Measurements from ENCODE around the gene GTF2IRD1. TPM values are rescaled to one million over a fixed set of nuclear protein-coding genes. Genes with fewer than 3 reads are reported as not detected.

Gene GTF2IRD1, protein sequence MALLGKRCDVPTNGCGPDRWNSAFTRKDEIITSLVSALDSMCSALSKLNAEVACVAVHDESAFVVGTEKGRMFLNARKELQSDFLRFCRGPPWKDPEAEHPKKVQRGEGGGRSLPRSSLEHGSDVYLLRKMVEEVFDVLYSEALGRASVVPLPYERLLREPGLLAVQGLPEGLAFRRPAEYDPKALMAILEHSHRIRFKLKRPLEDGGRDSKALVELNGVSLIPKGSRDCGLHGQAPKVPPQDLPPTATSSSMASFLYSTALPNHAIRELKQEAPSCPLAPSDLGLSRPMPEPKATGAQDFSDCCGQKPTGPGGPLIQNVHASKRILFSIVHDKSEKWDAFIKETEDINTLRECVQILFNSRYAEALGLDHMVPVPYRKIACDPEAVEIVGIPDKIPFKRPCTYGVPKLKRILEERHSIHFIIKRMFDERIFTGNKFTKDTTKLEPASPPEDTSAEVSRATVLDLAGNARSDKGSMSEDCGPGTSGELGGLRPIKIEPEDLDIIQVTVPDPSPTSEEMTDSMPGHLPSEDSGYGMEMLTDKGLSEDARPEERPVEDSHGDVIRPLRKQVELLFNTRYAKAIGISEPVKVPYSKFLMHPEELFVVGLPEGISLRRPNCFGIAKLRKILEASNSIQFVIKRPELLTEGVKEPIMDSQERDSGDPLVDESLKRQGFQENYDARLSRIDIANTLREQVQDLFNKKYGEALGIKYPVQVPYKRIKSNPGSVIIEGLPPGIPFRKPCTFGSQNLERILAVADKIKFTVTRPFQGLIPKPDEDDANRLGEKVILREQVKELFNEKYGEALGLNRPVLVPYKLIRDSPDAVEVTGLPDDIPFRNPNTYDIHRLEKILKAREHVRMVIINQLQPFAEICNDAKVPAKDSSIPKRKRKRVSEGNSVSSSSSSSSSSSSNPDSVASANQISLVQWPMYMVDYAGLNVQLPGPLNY
- total RNA-seq: 0.67 and 1.6 TPM in 2 replicates

DNA sequence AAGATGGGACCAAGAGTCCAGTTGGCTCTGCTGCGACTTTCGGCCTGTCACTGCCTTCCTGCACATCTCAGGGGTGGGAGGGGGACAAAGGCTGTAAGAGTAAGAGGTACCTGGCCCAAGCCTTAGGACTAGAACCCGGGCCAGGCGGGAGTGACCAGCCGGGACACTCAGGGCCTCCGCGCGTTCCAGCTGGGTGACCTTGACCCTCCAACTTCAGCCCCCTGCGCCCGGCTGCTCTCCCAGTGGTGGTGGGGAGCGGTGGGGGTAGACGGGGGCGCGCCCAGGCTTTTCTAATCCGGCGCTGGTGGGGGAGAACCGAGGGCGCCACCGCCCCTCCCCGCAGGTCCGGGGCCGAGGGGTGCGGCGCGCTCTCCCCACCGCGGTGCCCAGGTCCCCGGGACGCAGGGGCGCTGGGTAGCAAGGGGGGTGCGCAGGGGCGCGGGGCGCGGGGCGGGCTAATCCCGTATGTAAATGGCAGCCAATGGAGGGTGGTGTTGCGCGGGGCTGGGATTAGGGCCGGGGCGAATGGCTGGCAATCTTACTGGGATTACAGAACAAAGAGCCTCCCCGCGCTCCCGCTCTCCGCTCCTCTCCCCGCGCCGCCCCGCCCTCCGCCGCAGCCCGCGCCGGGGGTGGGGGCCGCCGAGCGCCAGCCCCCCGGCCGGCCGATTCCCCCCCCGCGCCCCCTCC lies at the start of gene GTF2IRD1:
TSS of gene GTF2IRD1 (plus strand) at position 585 of the 690 bp plus-strand sequence. CDS start 54,175 bp downstream, outside the sequence.
- ATAC-seq (ENCODE audit: low read depth) (peak; percentile 44), DNase-seq (peak; percentile 23)
- TF ChIP-seq, protein P1, sequence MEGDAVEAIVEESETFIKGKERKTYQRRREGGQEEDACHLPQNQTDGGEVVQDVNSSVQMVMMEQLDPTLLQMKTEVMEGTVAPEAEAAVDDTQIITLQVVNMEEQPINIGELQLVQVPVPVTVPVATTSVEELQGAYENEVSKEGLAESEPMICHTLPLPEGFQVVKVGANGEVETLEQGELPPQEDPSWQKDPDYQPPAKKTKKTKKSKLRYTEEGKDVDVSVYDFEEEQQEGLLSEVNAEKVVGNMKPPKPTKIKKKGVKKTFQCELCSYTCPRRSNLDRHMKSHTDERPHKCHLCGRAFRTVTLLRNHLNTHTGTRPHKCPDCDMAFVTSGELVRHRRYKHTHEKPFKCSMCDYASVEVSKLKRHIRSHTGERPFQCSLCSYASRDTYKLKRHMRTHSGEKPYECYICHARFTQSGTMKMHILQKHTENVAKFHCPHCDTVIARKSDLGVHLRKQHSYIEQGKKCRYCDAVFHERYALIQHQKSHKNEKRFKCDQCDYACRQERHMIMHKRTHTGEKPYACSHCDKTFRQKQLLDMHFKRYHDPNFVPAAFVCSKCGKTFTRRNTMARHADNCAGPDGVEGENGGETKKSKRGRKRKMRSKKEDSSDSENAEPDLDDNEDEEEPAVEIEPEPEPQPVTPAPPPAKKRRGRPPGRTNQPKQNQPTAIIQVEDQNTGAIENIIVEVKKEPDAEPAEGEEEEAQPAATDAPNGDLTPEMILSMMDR (IDR thresholded peaks at IDR 0.05): no peak
- peaks cover 6% of the 10 kb centered on the region for H3K27me3 Mint-ChIP-seq
- POLR2A ChIA-PET: no interaction called here
- no peaks in the 10 kb centered on the region for H3K9me3 Mint-ChIP-seq
- H3K27ac Mint-ChIP-seq: peak within 1 kb of the TSS; percentile 43
- H3K36me3 Mint-ChIP-seq (ENCODE audit: low read depth): no peaks in the 10 kb centered on the region
- CTCF ChIA-PET: no interaction called here
- H3K4me1 Mint-ChIP-seq: peaks cover 16% of the 10 kb centered on the region
- H3K4me3 Mint-ChIP-seq: peak within 1 kb of the TSS; percentile 58
- intact Hi-C loops (cut with micrococcal nuclease): loop anchor here (2.0 to 5.0 kb wide), 2 partner anchors 205 to 259 kb away; no protein-coding TSS in a partner anchor

DNA sequence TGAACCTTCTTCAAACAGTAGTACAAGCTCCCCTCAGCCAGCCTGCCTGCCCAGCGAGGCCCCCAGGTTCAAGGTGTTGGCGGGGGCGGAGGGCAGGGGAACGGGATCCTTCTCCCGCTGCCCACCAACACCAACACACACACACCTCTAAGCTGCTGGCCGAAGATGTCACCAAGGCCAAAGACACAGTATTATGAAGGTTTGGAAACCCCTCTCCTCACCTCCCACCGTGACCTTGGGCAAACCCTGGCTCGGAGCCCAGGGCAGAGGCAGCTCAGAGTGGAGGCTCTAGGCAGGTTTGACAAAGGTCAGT lies 49.4 kb upstream of the GTF2IRD1 start:
- ChIA-PET POLR2A (no interaction called here), CTCF (interaction anchor here (0.6 to 1.4 kb wide), 2 partner anchors 198 to 336 kb away, joined by 3 to 5 read pairs; no protein-coding TSS in a partner anchor)
- Mint-ChIP-seq H3K36me3 (ENCODE audit: low read depth) (peaks cover 33% of the 10 kb centered on the region), H3K27ac (no peak overlapping the region), H3K9me3 (no peaks in the 10 kb centered on the region), H3K4me3 (no peak overlapping the region), H3K27me3 (no peaks in the 10 kb centered on the region), H3K4me1 (no peaks in the 10 kb centered on the region)
- no peak for ATAC-seq (ENCODE audit: low read depth)
- TF ChIP-seq, protein P1 (IDR thresholded peaks at IDR 0.05): no peak
- no peak for DNase-seq
- intact Hi-C loops (cut with micrococcal nuclease): loop anchor here (10.0 kb wide), 1 partner anchor 130 kb away; no protein-coding TSS in a partner anchor

DNA sequence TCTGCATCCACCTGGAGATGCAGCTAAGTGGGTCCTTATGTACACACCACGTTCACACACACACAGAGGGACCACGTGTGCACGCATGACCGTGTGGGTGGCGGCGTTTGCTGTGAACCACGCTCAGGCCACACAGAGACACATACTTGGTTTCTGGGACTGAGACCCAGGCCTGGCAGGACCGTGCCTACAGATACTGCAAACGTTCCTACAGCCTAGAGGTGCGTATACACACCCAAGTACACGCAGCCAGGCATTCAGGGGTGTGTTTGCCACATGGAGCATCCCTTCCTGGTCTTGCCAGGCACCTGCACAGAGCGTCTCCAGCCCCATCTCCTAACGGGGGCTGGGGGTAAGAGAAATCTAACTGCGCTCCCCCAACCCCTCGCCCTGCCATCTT lies 49.0 kb upstream of the GTF2IRD1 start:
- H3K4me3 Mint-ChIP-seq: no peak overlapping the region
- H3K27ac Mint-ChIP-seq: no peak overlapping the region
- ChIA-PET POLR2A (no interaction called here), CTCF (interaction anchor here (0.6 to 1.4 kb wide), 2 partner anchors 198 to 336 kb away, joined by 3 to 5 read pairs; no protein-coding TSS in a partner anchor)
- DNase-seq: no peak
- TF ChIP-seq, protein P1 (IDR thresholded peaks at IDR 0.05): no peak
- ATAC-seq (ENCODE audit: low read depth): no peak
- H3K9me3 Mint-ChIP-seq: no peaks in the 10 kb centered on the region
- no peaks in the 10 kb centered on the region for H3K4me1 Mint-ChIP-seq
- peaks cover 33% of the 10 kb centered on the region for H3K36me3 Mint-ChIP-seq (ENCODE audit: low read depth)
- H3K27me3 Mint-ChIP-seq: no peaks in the 10 kb centered on the region
- intact Hi-C loops (cut with micrococcal nuclease): loop anchor here (10.0 kb wide), 1 partner anchor 130 kb away; no protein-coding TSS in a partner anchor

DNA sequence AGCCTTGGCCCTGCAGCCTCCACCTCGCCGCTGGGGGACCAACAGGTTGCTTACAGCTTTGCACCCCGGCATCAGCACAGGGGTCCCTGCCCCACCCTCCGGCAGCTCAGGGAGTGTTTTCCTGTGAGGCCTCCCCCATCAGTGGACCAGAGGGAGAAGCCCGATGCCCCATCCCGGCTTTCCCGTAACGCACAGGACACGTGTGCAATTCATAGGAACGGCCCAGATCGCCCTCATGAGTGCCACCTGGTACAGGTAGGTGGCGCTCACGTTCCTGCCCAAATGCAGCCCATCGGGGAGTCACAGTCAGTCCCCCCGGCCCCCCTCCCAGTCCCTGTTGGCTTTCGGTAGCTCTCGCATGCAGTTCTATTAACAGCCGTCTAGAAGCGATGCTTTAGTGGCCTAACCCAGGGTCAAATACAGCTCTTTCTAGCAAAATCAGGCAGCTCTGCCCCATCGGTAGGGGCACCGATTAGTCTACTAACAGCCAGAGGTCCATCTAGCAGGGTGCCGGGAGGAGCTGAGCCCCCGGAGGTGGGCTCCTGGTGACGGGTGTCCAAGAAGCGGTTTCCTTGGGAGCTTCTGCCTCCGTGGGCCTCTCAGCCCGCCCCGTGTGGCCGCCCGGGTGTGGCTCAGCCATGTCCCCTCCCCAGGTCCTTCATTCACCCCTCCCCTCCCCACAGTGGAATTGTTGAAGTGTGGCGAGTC lies 48.4 kb upstream of the GTF2IRD1 start:
- Mint-ChIP-seq H3K36me3 (ENCODE audit: low read depth) (peaks cover 30% of the 10 kb centered on the region), H3K4me3 (no peak overlapping the region), H3K4me1 (no peaks in the 10 kb centered on the region), H3K27me3 (no peaks in the 10 kb centered on the region), H3K9me3 (no peaks in the 10 kb centered on the region), H3K27ac (no peak overlapping the region)
- DNase-seq (no peak), ATAC-seq (ENCODE audit: low read depth) (no peak)
- intact Hi-C loops (cut with micrococcal nuclease): loop anchor here (10.0 kb wide), 1 partner anchor 131 kb away; no protein-coding TSS in a partner anchor
- ChIA-PET CTCF (interaction anchor here (0.6 to 1.4 kb wide), 2 partner anchors 199 to 337 kb away, joined by 3 to 5 read pairs; no protein-coding TSS in a partner anchor), POLR2A (no interaction called here)
- TF ChIP-seq, protein P1 (IDR thresholded peaks at IDR 0.05): no peak
